Stimulated activated CD8-positive, alpha-beta memory T cell treated with anti-CD3 and anti-CD28 coated beads, Interleukin-12 subunit alpha, Interleukin-12 subunit beta, amount 100 ng/mL, for 24 hours (primary cell): ENCODE results near the gene WRAP53.

Source experiments
- DNase-seq: peaks from one replicate; pipeline ENCODE4 v3.0.0-alpha.2; 2020; ENCODE audit errors: extremely low read depth

WRAP53 gene

GRCh38 chr17:7709031-7709430, 20.8 kb downstream of the WRAP53 start:
- no peak for DNase-seq

GRCh38 chr17:7710301-7710700, 22.0 kb downstream of the WRAP53 start:
- no peak for DNase-seq

- no peak for DNase-seq
Measured at GRCh38 chr17:7711051-7711755, 22.9 kb downstream of the WRAP53 start.

GRCh38 chr17:7712111-7712771, 24.0 kb downstream of the WRAP53 start:
- no peak for DNase-seq

GRCh38 chr17:7713782-7714181, 25.5 kb downstream of the WRAP53 start:
- no peak for DNase-seq

- DNase-seq = no peak
Measured at GRCh38 chr17:7714721-7715594, 26.7 kb downstream of the WRAP53 start.

GRCh38 chr17:7715936-7716886, 27.9 kb downstream of the WRAP53 start:
- DNase-seq = no peak

- peak; percentile 31 for DNase-seq
Measured at GRCh38 chr17:7716901-7717755, 28.9 kb downstream of the WRAP53 start, which contains the start of gene DNAH2. DNAH2 (plus strand) TSS chr17:7717744; CDS start chr17:7719735, 1,991 bp downstream.

GRCh38 chr17:7717756-7718350, 29.6 kb downstream of the WRAP53 start:
- no peak for DNase-seq

GRCh38 chr17:7719661-7720060, 31.4 kb downstream of the WRAP53 start:
- no peak for DNase-seq

GRCh38 chr17:7720125-7720524, 31.8 kb downstream of the WRAP53 start:
- no peak for DNase-seq

GRCh38 chr17:7721612-7722011, 33.3 kb downstream of the WRAP53 start:
- no peak for DNase-seq

GRCh38 chr17:7727886-7728285, 39.6 kb downstream of the WRAP53 start:
- DNase-seq = no peak

- no peak for DNase-seq
Measured at GRCh38 chr17:7729816-7730215, 41.5 kb downstream of the WRAP53 start.

- DNase-seq = no peak
Measured at GRCh38 chr17:7732981-7733539, 44.8 kb downstream of the WRAP53 start.

GRCh38 chr17:7737601-7738000, 49.3 kb downstream of the WRAP53 start:
- no peak for DNase-seq

- DNase-seq = no peak
Measured at GRCh38 chr17:7739746-7740145, 51.5 kb downstream of the WRAP53 start.

- DNase-seq = no peak
Measured at GRCh38 chr17:7740481-7741001, 52.3 kb downstream of the WRAP53 start.

- DNase-seq = no peak
Measured at GRCh38 chr17:7742729-7743128, 54.5 kb downstream of the WRAP53 start.
